SK-N-SH treated with all-trans-retinoic acid at 6 μM for 48 hours (cell line): ENCODE data around the gene STK4.

ENCODE experiments used
- ISL1 ChIP-seq: fragments of 250-450 bp; sonication (Bioruptor Pico); IDR thresholded peaks from 2 replicates; pipeline ENCODE4 v2.1.2; 2022; ENCODE audit warnings: mild to moderate bottlenecking, moderate library complexity
- OSR1 ChIP-seq: fragments of 250-450 bp; sonication (Bioruptor Pico); IDR thresholded peaks from 2 replicates; pipeline ENCODE4 v1.8.0; 2022; ENCODE audit warnings: moderate library complexity, mild to moderate bottlenecking, inconsistent platforms
- PPARA ChIP-seq: fragments of 250-450 bp; sonication (Bioruptor Pico); IDR thresholded peaks from 2 replicates; pipeline ENCODE4 v1.5.0; 2020; ENCODE audit warnings: mild to moderate bottlenecking, borderline replicate concordance
- RARB ChIP-seq: fragments of 250-450 bp; sonication (Bioruptor Pico); IDR thresholded peaks from 2 replicates; pipeline ENCODE4 v1.8.0; 2021; ENCODE audit warnings: mild to moderate bottlenecking, moderate library complexity
- SNAI2 ChIP-seq: fragments of 250-450 bp; sonication (Bioruptor Pico); IDR thresholded peaks from 2 replicates; pipeline ENCODE4 v1.5.0; 2020; ENCODE audit warnings: mild to moderate bottlenecking, moderate library complexity
- ZFP30 ChIP-seq: fragments of 450-650 bp; formaldehyde crosslinking; IDR thresholded peaks from 2 replicates; pipeline ENCODE4 v1.5.0; 2022; ENCODE audit warnings: mild to moderate bottlenecking, moderate library complexity
- ZNF565 ChIP-seq: fragments of 450-650 bp; formaldehyde crosslinking; conservative IDR thresholded peaks from 2 replicates; pipeline ENCODE4 v1.5.0; 2020; ENCODE audit warnings: low read depth, mild to moderate bottlenecking, moderate library complexity
- TF ChIP-seq, protein P1 (sequence below): fragments of 250-450 bp; sonication (Bioruptor Pico); IDR thresholded peaks from 2 replicates; pipeline ENCODE4 v1.5.1; 2020; ENCODE audit warnings: low read depth, mild to moderate bottlenecking, moderate library complexity
- TF ChIP-seq, protein P2 (sequence below): fragments of 250-450 bp; sonication (Bioruptor Pico); IDR thresholded peaks from 2 replicates; pipeline ENCODE4 v1.8.0; 2020; ENCODE audit warnings: mild to moderate bottlenecking, moderate library complexity, borderline replicate concordance

DNA sequence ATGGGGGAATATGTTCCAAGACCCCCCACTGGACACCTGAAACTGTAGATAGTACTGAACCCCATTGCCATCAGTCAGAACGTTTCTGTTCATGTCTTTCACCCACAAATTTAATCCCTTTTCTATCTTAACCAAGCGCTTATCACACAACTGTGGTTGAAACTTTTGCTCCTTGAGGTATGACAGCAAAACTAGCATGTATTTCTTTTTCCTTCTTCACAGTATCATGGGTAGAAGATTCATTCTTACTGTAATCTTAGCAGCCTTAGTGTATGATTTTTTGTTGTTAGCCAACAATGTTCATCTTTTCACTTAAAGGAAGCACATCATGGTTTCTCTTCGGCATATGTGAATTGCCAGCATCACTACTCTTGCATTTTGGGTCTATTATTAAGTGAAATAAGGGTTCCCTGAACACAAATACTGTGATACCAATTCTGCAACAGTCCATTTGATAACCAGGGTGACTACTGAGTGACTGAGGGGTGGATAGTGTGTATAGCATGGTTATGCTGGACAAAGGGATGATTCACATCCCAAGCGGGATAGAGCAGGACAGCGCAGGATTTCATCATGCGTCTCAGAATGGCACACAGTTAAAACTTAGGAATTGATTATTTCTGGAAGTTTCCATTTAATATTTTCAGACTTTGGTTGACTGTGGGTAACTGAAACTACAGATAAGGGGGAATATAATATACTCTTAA lies 92.9 kb downstream of the STK4 start:
- TF ChIP-seq, protein P1, sequence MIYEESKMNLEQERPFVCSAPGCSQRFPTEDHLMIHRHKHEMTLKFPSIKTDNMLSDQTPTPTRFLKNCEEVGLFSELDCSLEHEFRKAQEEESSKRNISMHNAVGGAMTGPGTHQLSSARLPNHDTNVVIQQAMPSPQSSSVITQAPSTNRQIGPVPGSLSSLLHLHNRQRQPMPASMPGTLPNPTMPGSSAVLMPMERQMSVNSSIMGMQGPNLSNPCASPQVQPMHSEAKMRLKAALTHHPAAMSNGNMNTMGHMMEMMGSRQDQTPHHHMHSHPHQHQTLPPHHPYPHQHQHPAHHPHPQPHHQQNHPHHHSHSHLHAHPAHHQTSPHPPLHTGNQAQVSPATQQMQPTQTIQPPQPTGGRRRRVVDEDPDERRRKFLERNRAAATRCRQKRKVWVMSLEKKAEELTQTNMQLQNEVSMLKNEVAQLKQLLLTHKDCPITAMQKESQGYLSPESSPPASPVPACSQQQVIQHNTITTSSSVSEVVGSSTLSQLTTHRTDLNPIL (CRISPR knock-in tag): no peak
- TF ChIP-seq, protein P2, sequence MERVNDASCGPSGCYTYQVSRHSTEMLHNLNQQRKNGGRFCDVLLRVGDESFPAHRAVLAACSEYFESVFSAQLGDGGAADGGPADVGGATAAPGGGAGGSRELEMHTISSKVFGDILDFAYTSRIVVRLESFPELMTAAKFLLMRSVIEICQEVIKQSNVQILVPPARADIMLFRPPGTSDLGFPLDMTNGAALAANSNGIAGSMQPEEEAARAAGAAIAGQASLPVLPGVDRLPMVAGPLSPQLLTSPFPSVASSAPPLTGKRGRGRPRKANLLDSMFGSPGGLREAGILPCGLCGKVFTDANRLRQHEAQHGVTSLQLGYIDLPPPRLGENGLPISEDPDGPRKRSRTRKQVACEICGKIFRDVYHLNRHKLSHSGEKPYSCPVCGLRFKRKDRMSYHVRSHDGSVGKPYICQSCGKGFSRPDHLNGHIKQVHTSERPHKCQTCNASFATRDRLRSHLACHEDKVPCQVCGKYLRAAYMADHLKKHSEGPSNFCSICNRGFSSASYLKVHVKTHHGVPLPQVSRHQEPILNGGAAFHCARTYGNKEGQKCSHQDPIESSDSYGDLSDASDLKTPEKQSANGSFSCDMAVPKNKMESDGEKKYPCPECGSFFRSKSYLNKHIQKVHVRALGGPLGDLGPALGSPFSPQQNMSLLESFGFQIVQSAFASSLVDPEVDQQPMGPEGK: no peak
- TF ChIP-seq SNAI2: no peak
- no peak for TF ChIP-seq RARB
- TF ChIP-seq PPARA (CRISPR knock-in tag): no peak
- TF ChIP-seq ZNF565 (CRISPR knock-in tag): no peak
- no peak for TF ChIP-seq ISL1 (CRISPR knock-in tag)
- TF ChIP-seq OSR1 (CRISPR knock-in tag): no peak
- TF ChIP-seq ZFP30 (CRISPR knock-in tag): no peak
